GM12878 (cell line): ENCODE results near the gene MSX2.

ENCODE experiments used
- ESRRA ChIP-seq: IDR thresholded peaks from 2 replicates; pipeline ENCODE4 v1.6.1; 2012; ENCODE audit warnings: mild to moderate bottlenecking, low read length, improper control_type of control experiment
- NFYA ChIP-seq: IDR thresholded peaks from 2 replicates; pipeline ENCODE4 v1.6.1; 2011; ENCODE audit warnings: low read depth, mild to moderate bottlenecking, low read length, improper control_type of control experiment, borderline replicate concordance
- RAD21 ChIP-seq: IDR thresholded peaks from 2 replicates; pipeline ENCODE4 v1.6.1; 2011; ENCODE audit warnings: mild to moderate bottlenecking, low read depth, low read length, moderate library complexity; ENCODE audit not compliant: insufficient read depth
- TCF3 ChIP-seq: IDR thresholded peaks from 2 replicates; pipeline ENCODE4 v1.6.1; 2012; ENCODE audit warnings: low read depth, mild to moderate bottlenecking, low read length, borderline replicate concordance; ENCODE audit not compliant: insufficient read depth

- no peak for TF ChIP-seq TCF3
- TF ChIP-seq NFYA, result no peak
- no peak for TF ChIP-seq ESRRA
- no peak for TF ChIP-seq RAD21
These were observed at the start of gene MSX2 for GRCh38 chr5:174724484-174725260.
